GM18511 (cell line): ENCODE results near the gene SAGE1.
A peak's percentile ranks its signal among the peaks of the same experiment; 100 is the strongest.
"Not testable (repeated sequence)": the region's sequence is repeated elsewhere in the genome, so short reads cannot be mapped to it uniquely, and the experiment has no call there.

Source experiments
- ATAC-seq: cut with Tn5 transposase; IDR thresholded peaks from one replicate; pipeline ENCODE4 v1.9.1; 2021; ENCODE audit warnings: mild to moderate bottlenecking, moderate library complexity; ENCODE audit not compliant: unreplicated experiment

Gene SAGE1

GRCh38 chrX:135893294-135893817, at the start of gene SAGE1, which contains the start of gene CT45A10:
SAGE1 (plus strand) TSS chrX:135893716; CDS start chrX:135896243, 2,527 bp downstream.
CT45A10 (minus strand) TSS chrX:135893444; CDS start chrX:135885344, 8,100 bp downstream.
- no peak for ATAC-seq

GRCh38 chrX:135854438-135854837, 39.1 kb upstream of the SAGE1 start, which contains the start of gene CT45A8:
CT45A8 (minus strand) TSS chrX:135854538; CDS start chrX:135850783, 3,755 bp downstream.
- ATAC-seq = not testable (repeated sequence)

- ATAC-seq = not testable (repeated sequence)
Measured at GRCh38 chrX:135871712-135872111, 21.8 kb upstream of the SAGE1 start, which contains the start of gene CT45A9. CT45A9 (minus strand) TSS chrX:135871812; CDS start chrX:135868061, 3,751 bp downstream.

GRCh38 chrX:135882741-135883140, 10.8 kb upstream of the SAGE1 start:
- not testable (repeated sequence) for ATAC-seq

- not testable (repeated sequence) for ATAC-seq
Measured at GRCh38 chrX:135888230-135888629, 5.3 kb upstream of the SAGE1 start.

- not testable (repeated sequence) for ATAC-seq
Measured at GRCh38 chrX:135888976-135889375, 4.5 kb upstream of the SAGE1 start.

GRCh38 chrX:135890087-135890585, 3.4 kb upstream of the SAGE1 start:
- no peak for ATAC-seq

GRCh38 chrX:135892781-135893180, 735 bp upstream of the SAGE1 start:
- ATAC-seq = no peak

GRCh38 chrX:135910251-135910650, 16.7 kb downstream of the SAGE1 start:
- ATAC-seq = no peak

GRCh38 chrX:135914404-135914803, 20.9 kb downstream of the SAGE1 start:
- ATAC-seq = no peak

GRCh38 chrX:135920516-135920915, 27.0 kb downstream of the SAGE1 start:
- not testable (repeated sequence) for ATAC-seq

GRCh38 chrX:135923353-135923752, 29.8 kb downstream of the SAGE1 start:
- ATAC-seq = no peak

- no peak for ATAC-seq
Measured at GRCh38 chrX:135927897-135928296, 34.4 kb downstream of the SAGE1 start.

GRCh38 chrX:135931644-135932487, 38.4 kb downstream of the SAGE1 start:
- ATAC-seq = peak; percentile 81

GRCh38 chrX:135944486-135944885, 51.0 kb downstream of the SAGE1 start:
- ATAC-seq = no peak

- ATAC-seq = no peak
Measured at GRCh38 chrX:135951291-135951690, 57.8 kb downstream of the SAGE1 start.
